NOMO-1 treated with dmso at 0.1 percent for 144 hours (cell line): ENCODE data around the gene SKIDA1.

ENCODE experiments used
- DNase-seq: peaks from one replicate; lab custom pipeline; 2025; ENCODE audit not compliant: unreplicated experiment; lab: John Stamatoyannopoulos, UW

Gene SKIDA1

GRCh38 chr10:21529032-21529910 lies 3.8 kb upstream of the SKIDA1 start:
- no peak for DNase-seq

DNA sequence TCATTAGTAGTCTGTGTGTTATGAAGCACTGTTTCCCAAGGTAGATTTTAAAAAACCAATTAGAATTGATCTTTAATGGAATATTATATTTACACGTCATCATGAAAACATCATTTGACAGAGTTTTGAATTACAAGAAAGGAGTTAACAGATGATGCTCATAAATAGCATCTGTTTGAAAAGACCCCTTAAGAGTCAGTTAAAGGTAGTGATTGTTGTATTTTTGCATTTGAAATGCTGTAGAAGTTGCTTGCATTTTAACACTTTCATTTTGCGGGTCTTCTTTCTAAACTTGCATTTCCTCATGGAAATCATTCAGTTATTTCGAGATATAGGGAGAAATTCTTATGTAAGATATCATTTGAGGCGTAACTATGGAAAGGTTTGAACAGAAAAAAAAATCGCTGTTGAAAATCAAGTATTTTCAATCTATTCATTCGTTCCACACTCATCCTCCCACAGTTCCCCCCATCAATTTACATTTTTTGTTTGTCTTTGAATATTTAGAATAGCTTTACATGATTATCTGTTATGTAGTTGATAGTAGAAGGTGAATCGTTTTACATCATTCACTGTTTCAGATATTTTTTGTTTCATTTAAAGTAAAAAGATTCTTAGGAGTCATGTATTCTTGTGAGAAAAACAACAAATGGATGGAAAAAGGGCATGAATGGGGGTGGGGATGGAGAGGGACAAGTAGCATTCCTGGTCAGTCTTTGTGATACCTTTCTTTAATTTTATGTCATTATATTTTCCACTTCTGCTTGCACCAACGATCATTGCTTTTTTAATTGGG lies 3.0 kb upstream of the SKIDA1 start:
- no peak for DNase-seq

DNA sequence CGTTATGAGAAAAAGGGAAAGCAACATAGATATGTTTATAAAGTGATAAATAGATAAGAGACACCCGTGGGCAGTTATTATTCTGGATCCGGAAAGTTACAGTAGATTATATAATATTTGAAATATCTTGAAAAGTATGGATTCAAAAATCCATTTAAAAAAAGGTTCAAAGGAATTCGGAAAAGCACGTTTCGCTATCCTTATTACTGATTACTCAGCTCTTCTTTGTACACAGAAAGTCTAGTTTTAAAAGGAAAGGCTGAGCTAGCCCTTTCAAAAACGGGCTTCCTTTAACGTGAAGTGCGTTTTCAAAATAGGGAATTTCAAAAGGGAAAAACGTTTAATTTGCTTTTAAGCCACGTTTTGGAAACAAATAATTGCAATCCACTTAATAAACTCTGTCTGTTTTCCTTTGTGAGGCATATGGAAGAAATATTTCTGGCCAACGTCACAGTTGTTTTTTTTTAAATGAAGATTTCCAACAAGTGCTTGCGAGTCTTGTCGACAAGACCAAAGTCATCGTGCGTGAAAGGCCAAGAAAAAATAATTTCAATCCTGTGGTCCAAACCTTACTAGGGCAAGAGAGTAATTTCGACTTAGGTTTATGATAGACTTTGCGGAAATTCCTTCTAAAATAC lies 2.2 kb upstream of the SKIDA1 start:
- no peak for DNase-seq

DNA sequence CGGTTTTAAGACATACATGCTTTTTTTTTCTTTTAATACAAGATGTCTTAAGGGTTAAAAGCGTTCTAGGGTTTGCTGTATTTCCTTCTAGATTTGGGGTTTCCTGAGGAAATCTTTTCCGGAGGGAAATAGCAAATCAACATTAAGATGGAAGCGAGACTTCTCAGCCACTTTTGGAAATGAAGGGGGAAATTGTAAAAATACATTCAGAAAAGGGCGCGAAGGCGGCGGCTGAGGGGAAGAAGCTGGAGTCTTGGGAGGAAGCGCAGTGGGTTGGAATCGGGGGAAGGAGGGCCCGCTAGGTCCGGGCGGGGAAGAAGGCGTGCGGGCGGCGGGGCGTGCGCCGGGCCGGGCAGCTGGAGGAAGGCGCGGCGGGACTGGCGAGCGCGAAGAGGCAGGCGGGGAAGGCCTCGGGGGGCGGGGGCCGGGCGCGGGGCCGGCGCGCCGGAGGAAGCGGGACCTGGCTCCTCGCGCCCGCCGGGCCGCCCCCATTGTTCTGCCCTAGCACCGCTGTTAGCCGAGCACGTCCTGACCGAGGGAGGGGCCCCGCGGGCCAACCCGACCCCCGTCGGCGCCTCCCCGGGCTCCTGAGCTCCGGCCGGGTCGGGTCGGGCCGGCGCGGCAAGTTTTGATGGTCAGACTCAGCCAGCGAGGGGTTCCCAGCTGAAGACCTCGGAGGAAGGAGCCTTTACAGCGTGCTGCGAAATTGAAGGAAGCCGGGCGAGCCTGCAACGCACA lies 1.5 kb upstream of the SKIDA1 start:
- no peak for DNase-seq

DNA sequence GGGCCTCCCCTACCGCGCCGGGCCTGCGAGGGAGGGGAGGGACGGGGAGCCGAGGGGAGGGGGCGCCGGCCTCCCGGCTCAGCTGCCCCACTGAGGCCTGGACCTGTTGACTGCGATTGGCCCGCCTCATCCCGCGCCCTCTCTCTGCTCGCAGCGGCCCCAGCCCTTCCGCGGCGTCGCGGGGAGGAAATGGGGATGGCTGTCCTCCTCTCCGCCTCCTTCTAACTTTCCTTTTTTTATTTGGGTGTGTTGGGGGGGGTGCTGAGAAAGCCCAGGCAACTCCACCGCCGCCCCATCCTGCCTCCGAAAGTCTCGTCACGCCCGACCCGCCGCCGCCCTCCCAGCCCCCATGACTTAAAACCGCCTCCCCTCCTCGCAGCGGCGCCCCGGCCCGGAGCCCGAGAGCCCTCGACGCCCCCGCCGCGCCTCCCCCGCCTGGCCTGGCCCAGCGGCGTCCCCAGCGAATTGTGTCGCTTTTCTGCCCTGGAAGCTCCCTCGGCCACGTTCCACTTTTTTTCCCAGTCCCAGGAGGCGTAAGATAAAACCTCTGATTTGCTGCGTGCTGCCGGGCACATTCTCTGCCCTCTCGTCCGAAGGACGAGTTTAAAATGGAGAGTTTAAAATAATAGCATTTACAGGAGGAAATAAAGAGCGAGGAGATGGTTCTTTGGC lies 842 bp upstream of the SKIDA1 start:
- peak; percentile 80 for DNase-seq

DNA sequence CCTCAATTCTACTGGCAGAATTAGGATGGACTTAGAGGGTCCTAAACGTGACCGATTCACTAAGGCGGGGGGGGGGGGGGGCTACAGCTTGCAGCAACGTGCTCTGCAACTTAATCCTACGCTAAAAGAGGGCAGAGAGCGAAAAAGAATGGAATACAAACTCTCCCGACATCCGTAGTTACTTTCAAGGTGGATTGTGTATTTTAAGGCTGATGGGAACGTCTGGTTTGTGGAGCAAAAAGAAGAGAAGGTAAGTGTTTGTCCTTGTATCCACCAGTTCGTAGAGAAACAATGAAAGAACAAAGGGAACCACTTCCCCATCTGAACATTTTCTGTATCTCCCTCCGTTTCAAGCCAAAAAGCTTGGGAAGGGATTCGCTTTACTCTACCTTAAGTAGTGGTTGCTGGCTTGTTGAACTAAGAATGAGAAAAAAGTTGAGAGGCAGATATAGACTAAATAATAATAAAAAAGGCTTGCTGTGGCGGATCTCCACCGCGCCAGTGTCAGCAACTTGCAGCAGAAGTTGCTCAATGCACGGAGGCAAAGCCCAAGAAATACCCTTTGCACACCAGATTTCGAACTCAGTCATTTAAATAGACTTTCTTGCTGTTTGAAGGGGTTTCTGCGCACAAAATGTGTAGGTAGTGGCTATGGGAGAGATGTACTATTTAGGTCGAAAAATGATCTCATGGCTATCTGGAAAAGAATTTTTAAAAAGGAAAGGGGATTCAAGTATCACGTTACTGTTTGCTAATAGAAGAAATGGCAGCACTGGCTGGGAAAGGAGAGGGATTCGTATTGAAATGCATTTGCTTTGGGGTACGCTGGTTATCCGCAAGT lies 736 bp downstream of the SKIDA1 start:
- DNase-seq, result peak; percentile 52

GRCh38 chr10:21524131-21524525 lies 1.4 kb downstream of the SKIDA1 start:
- DNase-seq, result no peak

DNA sequence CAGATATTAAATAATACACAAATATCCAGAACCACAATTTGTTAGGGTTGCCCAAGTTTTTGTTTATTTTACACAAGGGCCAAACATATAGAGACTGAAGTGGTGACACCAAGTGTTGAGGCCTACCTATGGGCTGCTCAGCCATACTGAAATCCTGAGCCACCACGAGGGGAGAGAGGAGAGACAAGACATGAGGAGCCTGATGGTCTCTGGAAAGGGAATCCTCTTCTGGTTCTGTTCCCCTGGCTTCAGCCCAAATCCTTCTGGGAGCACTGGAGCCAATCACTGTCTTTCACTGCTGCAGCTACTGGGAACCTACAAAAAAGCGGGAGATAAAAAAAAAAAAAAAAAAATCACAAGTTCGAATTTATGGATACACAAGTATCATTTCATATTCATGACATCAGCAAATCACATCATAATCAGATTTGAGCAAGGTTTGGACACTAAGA lies 1.9 kb downstream of the SKIDA1 start:
- no peak for DNase-seq

- no peak for DNase-seq
Observed at GRCh38 chr10:21522631-21523406, 2.7 kb downstream of the SKIDA1 start.

- no peak for DNase-seq
Observed at GRCh38 chr10:21521751-21522533, 3.5 kb downstream of the SKIDA1 start.

DNA sequence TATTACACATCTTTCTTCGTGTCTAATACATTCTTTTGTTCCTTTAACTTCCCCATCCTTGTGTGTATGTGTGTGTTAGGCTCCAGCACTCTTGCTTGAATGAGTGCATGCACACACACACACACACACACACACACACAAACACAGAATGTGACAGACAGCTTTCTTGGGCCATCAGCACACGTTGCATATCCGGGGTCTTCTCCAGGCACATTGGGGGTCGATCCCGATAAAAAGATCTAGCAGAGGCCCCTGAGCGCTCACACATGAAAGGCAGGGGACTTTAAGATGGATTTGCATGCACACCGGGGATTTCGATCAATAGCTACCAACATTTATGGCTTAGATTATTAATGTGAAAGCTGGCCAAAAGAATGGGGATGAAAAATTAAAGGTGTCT lies 4.5 kb downstream of the SKIDA1 start:
- no peak for DNase-seq

DNA sequence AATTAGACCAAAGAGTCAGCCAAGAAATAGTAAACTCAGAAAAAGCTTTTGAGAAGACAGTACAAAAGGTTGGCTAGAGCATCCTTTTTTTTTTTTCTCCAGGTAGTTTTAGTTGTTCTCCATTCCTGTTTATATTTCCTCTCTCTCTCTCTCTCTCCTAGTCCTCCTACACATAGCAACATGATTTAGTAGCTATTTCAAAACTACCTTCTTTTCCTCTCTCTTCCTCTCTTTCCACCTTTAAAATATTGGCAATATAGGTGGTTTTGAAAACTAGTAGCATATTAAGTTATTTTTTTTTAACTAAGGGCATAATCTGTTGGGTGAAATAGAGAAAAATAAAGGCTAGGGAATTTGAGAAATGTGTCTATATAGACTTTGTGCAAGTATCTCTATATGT lies 5.0 kb downstream of the SKIDA1 start:
- DNase-seq, result no peak

DNA sequence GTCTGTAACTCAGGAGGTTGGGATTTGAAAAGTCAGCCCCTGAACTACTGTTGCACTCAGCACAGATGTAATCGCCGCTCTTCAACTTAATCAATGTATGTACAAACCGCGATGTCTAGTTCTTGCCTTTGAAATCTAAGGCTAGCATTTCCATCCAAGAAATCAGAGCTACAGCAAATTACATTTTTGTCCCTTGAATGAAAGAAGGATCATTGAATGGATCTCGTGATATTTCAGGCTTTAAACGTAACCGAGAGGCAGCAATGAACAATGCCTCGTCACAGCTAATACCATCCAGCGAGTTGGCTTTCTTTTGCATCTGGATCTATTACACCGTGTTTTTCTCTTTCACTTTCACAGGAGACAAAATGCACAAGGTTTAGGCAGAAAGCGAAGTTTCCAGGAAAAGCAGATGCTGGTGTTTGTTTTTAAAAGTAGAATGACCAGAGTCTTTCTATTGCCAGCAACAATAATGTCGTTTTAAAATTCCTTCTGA lies 5.5 kb downstream of the SKIDA1 start:
- no peak for DNase-seq

DNA sequence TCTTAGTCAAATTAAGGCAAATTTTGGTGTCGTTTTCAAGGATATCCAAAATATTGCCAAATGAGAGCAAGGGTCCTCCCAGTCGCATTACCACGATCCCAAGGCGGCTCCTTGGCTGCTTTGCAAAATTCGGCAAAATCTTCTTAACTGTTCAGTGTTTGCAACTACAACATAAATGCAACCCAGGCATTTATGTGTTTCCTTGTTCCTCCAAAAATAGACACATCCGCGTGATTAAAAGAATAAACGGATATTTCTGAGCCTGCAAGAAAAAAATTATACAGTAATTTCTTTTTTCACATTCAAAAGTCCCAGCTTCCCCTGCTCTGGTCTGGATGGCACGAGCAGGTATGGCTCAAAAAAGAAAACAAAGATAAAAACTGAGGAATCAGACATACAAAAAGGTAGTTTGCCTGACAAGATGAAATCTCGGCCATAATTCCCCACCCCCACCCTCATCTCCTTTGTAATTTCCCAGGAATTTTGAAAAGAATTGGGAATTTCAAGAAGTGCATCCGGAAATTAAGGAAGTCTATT lies 6.0 kb downstream of the SKIDA1 start:
- no peak for DNase-seq

DNA sequence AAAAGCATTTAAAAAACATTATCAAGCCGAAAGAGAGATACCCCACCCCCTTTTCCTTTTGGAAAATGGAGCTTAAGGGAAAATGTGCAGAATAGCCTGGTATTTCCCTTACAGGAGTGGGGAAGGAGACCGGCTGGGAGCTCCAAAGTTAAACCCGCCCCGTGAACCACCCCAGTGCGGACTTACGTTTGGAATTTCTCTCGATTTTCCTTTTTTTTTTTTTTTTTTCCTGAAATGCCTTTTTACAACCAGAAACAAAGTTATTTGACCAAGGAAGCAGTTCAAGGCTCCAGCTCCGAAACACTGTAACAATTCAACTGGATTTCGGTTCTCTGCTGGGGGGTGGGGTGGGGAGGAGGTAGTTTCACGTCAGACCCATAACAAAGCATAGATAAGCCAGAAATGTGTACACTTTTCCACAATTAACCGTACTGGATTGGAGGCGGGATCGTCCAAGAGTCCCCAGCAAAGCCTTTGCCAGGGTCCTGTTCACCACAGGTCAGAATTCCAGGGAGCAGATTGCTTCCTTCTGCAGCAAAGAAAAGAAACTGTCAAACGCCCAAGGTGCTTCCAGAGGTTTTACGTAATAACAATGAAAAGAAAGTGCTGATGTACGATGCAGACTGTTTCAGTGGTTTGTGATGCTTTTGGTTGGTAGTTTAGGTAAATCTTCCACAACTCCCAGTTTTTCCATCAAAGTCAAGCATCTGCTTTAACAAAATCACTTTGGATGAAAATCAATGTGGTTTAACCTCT lies 6.7 kb downstream of the SKIDA1 start:
- DNase-seq, result peak; percentile 35

- DNase-seq, result peak; percentile 89
Observed at GRCh38 chr10:21518149-21518640, 7.3 kb downstream of the SKIDA1 start.
